Measurements from ENCODE around the gene PXT1. TPM values are rescaled to one million over a fixed set of nuclear protein-coding genes. Genes with fewer than 3 reads are reported as not detected.
"Not testable (repeated sequence)": the region's sequence is repeated elsewhere in the genome, so short reads cannot be mapped to it uniquely, and the experiment has no call there.

The PXT1 gene
- total RNA-seq, 1 donor from 2014 or later: not detected

DNA sequence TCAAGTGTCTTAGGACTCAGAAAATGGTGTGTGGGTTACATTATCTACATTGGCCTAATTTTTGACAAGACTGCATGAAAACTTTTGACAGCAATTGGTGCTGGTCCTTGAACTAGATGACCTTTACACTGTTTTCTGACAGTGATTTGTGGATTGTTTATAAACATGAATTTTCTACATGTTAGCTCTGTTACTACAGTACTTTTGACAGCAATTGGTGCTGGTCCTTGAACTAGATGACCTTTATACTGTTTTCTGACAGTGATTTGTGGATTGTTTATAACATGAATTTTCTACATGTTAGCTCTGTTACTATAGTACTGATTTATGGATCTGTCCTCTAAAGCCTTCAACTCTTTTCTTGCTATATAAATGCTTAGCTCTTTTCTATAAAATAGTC lies 16.8 kb upstream of the PXT1 start:
- Histone ChIP-seq H3K27me3 (ENCODE audit: low read depth) (no peaks in the 10 kb centered on the region), H3K27ac (no peak overlapping the region), H3K4me1 (peaks cover 10% of the 10 kb centered on the region), H3K36me3 (no peaks in the 10 kb centered on the region), H3K9me3 (no peaks in the 10 kb centered on the region), H3K4me3 (no peak overlapping the region)
- ATAC-seq (no peak), DNase-seq (no peak)
- intact Hi-C loops (cut with DNase I): no loop called here
- TF ChIP-seq, protein P1, sequence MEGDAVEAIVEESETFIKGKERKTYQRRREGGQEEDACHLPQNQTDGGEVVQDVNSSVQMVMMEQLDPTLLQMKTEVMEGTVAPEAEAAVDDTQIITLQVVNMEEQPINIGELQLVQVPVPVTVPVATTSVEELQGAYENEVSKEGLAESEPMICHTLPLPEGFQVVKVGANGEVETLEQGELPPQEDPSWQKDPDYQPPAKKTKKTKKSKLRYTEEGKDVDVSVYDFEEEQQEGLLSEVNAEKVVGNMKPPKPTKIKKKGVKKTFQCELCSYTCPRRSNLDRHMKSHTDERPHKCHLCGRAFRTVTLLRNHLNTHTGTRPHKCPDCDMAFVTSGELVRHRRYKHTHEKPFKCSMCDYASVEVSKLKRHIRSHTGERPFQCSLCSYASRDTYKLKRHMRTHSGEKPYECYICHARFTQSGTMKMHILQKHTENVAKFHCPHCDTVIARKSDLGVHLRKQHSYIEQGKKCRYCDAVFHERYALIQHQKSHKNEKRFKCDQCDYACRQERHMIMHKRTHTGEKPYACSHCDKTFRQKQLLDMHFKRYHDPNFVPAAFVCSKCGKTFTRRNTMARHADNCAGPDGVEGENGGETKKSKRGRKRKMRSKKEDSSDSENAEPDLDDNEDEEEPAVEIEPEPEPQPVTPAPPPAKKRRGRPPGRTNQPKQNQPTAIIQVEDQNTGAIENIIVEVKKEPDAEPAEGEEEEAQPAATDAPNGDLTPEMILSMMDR (IDR thresholded peaks at IDR 0.05): no peak

GRCh38 chr6:36455486-36456027 lies 12.9 kb upstream of the PXT1 start:
- no peak overlapping the region for H3K27ac ChIP-seq
- TF ChIP-seq, protein P1 (IDR thresholded peaks at IDR 0.05): no peak
- no peak for DNase-seq

GRCh38 chr6:36452897-36453296 lies 10.2 kb upstream of the PXT1 start:
- ATAC-seq; intact Hi-C loops (cut with DNase I); H3K27ac ChIP-seq; H3K4me1 ChIP-seq; H3K9me3 ChIP-seq; H3K4me3 ChIP-seq; DNase-seq; H3K27me3 ChIP-seq (ENCODE audit: low read depth): not testable (repeated sequence)
- H3K36me3 ChIP-seq: peaks cover 15% of the 10 kb centered on the region

More at GRCh38 chr6:36455486-36456027, 12.9 kb upstream of the PXT1 start:
- Histone ChIP-seq H3K27me3 (ENCODE audit: low read depth) (no peaks in the 10 kb centered on the region), H3K4me1 (peaks cover 7% of the 10 kb centered on the region), H3K4me3 (no peak overlapping the region), H3K36me3 (peaks cover 15% of the 10 kb centered on the region), H3K9me3 (no peaks in the 10 kb centered on the region)
- peak; percentile 39 to 78 for ATAC-seq
- intact Hi-C loops (cut with DNase I): no loop called here

GRCh38 chr6:36449173-36449572 lies 6.5 kb upstream of the PXT1 start:
- H3K36me3 ChIP-seq: peaks cover 15% of the 10 kb centered on the region
- ATAC-seq; H3K4me3 ChIP-seq; intact Hi-C loops (cut with DNase I); H3K27me3 ChIP-seq (ENCODE audit: low read depth); H3K27ac ChIP-seq; DNase-seq; H3K9me3 ChIP-seq: not testable (repeated sequence)
- H3K4me1 ChIP-seq: peaks cover 16% of the 10 kb centered on the region

GRCh38 chr6:36445621-36446020 lies 3.0 kb upstream of the PXT1 start:
- ATAC-seq (no peak), DNase-seq (no peak)
- no peaks in the 10 kb centered on the region for H3K27me3 ChIP-seq (ENCODE audit: low read depth)
- no peak overlapping the region for H3K4me3 ChIP-seq
- H3K27ac ChIP-seq: no peak overlapping the region
- H3K9me3 ChIP-seq: no peaks in the 10 kb centered on the region
- TF ChIP-seq, protein P1 (IDR thresholded peaks at IDR 0.05): no peak
- no peaks in the 10 kb centered on the region for H3K36me3 ChIP-seq
- intact Hi-C loops (cut with DNase I): no loop called here
- H3K4me1 ChIP-seq: peaks cover 38% of the 10 kb centered on the region

DNA sequence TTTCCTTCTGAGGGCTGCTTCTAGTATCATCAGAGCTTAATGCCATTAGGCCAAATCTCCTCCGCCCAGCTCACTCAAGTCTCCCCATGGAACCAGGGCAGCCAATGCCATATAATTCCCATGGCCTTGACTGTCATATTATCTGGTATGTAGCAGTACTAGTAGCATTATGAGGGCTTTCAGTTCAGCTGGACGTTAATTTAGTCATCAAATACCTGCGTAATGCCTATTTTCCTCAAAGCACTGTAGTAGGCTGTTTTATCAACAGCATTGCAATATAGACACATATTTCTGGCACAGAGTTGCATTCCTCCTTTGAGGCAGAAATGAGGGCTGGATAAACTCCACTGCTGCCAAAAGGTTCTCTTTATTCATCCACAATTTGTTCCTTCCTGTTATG lies 1.8 kb upstream of the PXT1 start:
- Histone ChIP-seq H3K27me3 (ENCODE audit: low read depth) (no peaks in the 10 kb centered on the region), H3K27ac (peak overlapping the region; percentile 97), H3K4me1 (peaks cover 38% of the 10 kb centered on the region), H3K9me3 (no peaks in the 10 kb centered on the region), H3K36me3 (no peaks in the 10 kb centered on the region), H3K4me3 (peak overlapping the region; percentile 91)
- TF ChIP-seq, protein P1 (IDR thresholded peaks at IDR 0.05): no peak
- intact Hi-C loops (cut with DNase I): no loop called here
- no peak for ATAC-seq
- no peak for DNase-seq

Measured in lower lobe of right lung (tissue), 2 donors.